Stimulated activated CD8-positive, alpha-beta memory T cell treated with anti-CD3 and anti-CD28 coated beads, Interleukin-4, amount 100 ng/mL, for 48 hours (primary cell): ENCODE results near the gene SRA1.
"Not testable (repeated sequence)": the region's sequence is repeated elsewhere in the genome, so short reads cannot be mapped to it uniquely, and the experiment has no call there.

Source experiments
- DNase-seq: peaks from one replicate; pipeline ENCODE4 v3.0.0-alpha.2; 2020

The SRA1 gene

GRCh38 chr5:140557136-140557805 is at the start of gene SRA1:
Gene SRA1 (minus strand): TSS chr5:140557473. CDS start chr5:140557452, 21 bp downstream.
- peak; percentile 95 for DNase-seq

- DNase-seq: no peak
These were observed 49.8 kb upstream of the SRA1 start for GRCh38 chr5:140607031-140607430.

DNA sequence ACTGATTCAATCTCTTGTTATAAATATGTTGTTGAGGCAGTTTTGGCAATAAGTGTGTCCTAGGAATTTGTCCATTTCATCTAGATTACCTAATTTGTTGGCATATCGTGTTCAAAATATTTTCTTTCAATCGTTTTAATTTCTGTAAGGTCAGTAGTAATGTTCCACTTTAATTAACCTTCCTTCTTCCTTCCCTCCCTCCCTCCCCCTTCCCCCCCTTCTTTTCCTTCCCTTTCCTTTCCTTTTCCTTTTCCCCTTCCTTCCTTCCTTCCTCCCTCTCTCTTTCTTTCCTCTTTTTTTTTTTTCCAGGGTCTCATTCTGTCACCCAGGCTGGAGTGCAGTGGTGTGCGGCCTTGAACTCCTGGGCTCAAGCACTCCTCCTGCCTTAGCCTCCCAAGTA is 48.6 kb upstream of the SRA1 start:
- no peak for DNase-seq

DNA sequence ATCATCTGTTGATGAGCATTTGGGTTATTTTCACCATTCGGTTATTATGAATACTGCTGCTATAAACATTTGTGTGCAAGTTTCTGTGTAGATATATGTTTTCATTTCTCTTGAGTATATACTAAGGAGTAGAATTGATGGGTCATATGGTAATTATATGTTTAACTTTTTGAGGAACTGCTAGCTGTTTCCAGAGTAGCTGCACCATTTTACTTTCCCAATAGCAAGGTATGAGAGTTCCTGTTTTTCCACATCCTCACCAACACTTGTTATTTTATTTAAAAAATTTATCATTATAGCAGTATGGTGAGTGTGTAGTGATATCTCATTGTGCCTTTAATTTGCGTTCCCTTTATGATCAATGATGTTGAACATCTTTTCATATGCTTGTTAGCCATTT is 46.5 kb upstream of the SRA1 start:
- no peak for DNase-seq

GRCh38 chr5:140603446-140603698 is 46.1 kb upstream of the SRA1 start:
- not testable (repeated sequence) for DNase-seq

DNA sequence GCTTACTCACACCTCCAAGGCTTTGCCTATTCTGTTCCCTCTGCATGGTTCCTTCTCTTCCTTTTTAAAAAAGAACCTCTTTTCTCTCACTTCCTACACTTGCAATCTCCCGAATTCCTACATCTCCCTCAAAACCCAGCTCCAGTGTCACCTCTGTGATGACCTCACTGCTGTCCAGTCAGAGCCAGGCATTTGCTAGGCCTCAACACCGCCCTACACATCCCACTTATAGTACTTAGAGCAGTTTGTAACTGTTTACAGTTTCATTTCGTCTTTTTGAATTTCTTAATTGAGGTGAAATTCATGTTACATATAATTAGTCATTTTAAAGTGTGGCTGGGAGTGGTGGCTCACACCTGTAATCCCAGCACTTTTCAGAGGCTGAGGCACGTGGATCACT is 44.9 kb upstream of the SRA1 start:
- DNase-seq: no peak

GRCh38 chr5:140600096-140600495 is 42.8 kb upstream of the SRA1 start:
- no peak for DNase-seq

DNA sequence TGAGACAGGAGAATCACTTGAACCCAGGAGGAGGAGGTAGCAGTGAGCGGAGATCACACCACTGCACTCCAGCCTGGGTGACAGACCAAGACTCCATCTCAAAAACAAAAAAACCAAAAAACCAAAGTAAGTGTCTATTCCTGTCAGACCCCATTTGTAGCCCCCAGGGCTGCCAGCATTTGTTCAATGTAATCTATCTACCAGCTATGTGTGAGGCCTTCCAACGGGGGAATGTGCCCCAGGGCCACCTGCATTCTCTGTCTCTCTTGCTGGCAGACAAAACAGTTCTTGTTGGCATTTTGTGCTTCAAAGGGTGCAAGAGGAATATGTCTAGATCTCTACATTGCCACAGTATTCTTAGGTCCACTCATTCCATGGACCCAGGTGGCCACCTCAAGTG is 41.6 kb upstream of the SRA1 start:
- DNase-seq: no peak

- no peak for DNase-seq
These were observed 39.1 kb upstream of the SRA1 start for GRCh38 chr5:140596321-140596741.

DNA sequence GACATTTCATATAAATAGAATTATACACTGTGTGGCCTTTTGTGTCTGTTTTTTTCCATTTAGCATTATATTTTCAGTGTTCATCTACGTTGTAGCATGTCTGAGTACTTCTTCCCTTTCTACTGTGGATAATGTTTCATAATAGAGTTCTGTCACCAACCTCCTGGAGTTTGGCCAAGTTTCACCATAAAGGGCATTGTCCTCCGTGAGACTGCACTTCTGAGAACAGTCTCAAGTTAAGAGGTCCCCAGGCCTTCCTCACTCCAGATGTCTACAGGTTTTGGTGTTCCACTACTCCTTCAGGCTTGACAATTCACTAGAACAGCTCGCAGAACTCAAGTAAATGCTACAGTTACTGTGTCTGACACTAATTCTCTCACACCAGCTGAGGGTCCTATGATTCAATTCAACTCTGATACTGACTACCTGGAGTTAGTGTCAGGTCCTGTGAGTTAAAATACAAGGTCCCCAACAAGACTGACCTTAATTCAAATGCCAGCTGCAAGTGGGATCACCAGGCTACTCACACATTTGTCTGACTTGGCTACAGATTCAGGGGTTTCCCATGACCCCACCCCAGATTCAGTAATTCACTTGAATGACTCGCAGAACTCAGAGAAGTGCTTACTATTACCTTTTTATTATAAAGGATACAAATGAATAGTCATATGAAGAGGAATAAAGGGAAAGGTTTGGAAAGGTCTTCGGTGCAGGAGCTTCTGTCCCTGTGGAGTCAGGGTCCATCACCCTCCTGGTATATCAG is 38.4 kb upstream of the SRA1 start:
- DNase-seq: no peak

- DNase-seq: no peak
These were observed 36.9 kb upstream of the SRA1 start for GRCh38 chr5:140594169-140594568.

- DNase-seq: not testable (repeated sequence)
These were observed 35.8 kb upstream of the SRA1 start for GRCh38 chr5:140593070-140593469.

DNA sequence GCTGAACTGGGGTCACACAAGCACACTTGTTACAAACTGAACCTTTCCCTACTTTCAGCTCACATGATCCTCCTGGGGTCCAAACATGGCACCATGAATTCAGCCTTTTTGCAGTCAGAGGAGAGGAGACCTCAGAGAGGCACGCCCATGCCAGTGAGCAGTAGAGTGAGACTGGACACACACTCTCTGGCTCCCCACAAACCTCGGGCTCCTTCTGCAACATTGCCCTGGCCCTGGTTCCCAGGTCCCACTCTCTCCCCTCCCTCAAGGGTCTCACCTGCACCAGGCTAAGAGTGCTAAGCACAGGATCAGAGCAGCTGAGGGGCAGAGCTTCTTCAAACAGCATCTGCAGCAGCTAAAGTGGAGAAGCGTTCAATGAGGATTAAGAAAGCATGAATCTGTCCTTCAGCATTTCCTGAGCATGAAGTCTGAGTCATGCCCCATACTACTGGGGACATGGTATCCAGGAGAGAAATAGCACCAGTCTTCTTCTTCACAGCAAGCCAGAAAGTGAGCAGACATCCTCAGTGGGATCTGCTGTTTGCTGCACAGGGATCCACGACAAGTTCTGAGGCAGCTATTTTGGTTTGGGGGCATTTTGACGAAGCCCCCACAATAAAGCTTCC is 34.6 kb upstream of the SRA1 start:
- no peak for DNase-seq

GRCh38 chr5:140590861-140591260 is 33.6 kb upstream of the SRA1 start:
- DNase-seq: no peak

- DNase-seq: no peak
These were observed 31.2 kb upstream of the SRA1 start for GRCh38 chr5:140588311-140589070.

DNA sequence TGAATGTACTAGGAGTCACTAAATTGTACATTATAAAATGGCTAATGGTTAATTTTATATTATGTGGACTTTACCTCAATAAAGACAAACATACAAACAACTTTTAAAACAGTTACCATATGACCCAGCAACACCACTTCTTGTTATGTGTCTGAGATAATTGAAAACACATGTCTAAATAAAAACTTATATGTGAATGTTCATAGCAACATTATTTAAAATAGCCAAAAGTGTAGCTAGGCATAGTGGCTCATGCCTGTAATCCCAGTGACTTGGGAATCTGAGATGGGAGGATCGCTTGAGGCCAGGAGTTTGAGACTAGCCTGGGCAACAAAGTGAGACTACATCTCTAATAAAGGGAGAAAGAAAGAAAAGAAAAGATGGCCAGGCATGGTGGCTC is 30.2 kb upstream of the SRA1 start:
- DNase-seq: no peak

DNA sequence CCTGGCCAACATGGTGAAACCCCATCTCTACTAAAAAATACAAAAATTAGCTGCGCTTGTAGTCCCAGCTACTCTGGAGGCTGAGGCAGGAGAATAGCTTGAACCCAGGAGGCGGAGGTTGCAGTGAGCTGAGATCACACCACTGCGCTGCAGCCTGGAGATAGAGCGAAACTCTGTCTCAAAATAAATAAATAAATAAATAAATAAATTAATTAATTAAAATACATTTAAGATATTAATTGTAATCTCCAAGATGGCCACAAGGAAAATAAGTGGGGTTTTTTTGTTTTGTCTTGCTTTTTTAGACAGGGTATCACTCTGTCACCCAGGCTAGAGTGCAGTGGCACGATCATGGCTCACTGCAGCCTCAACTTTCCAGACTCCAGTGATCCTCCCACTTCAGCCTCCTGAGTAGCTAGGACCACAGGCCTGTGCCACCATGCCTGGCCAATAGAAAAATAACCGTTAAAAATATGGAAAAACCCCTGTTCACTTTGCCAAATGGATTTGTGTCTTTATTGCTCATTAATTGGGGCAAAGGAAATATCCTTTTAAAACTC is 22.0 kb upstream of the SRA1 start:
- DNase-seq: not testable (repeated sequence)

DNA sequence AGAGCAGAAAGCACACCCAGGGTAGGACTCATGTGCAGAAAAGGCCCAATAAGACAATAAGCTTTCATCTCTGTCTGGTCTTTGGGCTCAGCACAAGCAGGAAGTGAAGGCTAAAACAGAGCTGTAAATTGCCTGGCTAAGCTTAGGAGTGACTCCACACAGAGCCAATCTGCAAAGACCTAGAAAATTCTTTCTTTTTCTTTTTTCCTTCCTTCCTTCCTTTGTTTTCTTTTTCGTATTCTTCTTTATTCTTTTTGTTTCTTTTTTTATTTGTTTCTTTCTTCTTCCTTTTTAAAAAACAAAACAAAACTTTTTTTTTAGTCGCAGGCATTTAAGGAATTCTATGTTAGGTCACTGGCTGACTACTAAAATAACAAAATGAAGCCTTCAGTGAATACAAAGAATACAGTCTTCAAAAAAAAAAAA is 19.5 kb upstream of the SRA1 start:
- peak; percentile 12 for DNase-seq

DNA sequence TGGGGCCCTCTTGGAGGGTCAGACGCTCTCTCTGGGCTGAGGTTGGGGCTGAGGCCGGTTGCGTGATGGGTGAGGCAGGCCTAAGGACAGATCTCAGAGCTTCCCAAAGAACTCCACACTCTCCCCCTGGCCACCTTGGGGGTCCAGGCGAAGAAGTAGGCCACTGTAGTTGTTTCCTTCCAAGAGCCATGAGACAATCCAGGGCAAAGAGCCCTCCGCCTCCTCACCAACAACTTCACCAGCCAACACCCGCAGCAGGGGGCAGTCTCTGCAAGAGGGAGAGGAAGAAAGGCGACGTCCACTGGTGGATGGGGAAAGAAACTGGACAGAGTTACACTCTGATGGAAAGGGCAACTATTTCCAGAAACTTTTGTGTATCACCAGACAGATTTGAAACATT is 18.0 kb upstream of the SRA1 start:
- peak; percentile 35 for DNase-seq

DNA sequence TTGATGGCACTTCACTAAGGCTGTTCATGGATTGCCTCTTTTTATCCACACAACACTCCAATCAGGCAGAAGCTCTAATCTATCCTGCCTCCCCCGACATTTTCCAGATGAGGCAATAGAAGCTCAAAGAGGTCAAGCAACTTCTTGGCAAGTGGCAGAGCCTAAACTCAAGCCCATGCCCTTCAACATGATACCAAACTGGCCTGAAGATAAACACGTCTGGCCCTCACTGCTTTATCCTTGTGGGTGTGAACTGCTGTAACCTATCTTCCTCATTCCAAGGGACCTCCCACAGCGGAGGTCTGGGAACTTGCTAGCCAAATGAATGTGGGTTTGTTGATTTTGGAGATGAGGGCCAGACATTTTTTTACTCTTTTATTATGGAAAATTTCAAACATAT is 16.9 kb upstream of the SRA1 start:
- DNase-seq: peak; percentile 14

- peak; percentile 18 for DNase-seq
These were observed 16.4 kb upstream of the SRA1 start for GRCh38 chr5:140573683-140574082.

GRCh38 chr5:140571105-140571504 is 13.8 kb upstream of the SRA1 start:
- DNase-seq: peak; percentile 15

DNA sequence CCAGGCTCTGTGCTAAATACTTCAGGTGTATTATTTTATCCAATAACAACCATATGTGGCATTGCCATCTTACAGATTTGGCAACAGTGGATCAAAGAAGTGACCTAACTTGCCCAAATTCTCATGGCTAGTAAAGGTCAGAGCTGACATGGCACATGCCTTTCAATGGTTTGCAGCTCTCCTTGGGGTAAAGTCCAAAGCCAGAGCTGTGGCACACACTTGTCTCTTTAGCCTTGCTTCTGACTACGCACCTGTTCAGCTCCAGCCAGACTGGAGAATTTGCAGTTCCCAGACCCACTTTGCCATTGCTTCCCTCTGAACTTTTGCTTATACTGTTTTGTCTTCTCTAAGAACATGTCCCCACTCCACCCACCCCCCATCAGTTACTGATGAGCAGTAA is 13.2 kb upstream of the SRA1 start:
- peak; percentile 18 for DNase-seq
